ENCODE data around the gene CCNO.

CCNO gene

GRCh38 chr5:55231919-55232270, 1.5 kb downstream of the CCNO start:
- Histone ChIP-seq H3K27ac (ENCODE audit: low read depth, low read length) (no peak overlapping the region), H3K36me3 (ENCODE audit: insufficient read depth, low read length) (no peaks in the 10 kb centered on the region), H3K4me3 (ENCODE audit: low read depth, low read length) (peak overlapping the region; percentile 77), H3K27me3 (ENCODE audit: insufficient read depth, low read length) (peaks cover 72% of the 10 kb centered on the region), H2AFZ (ENCODE audit: low read length, unreplicated experiment) (no peak overlapping the region), H3K4me1 (ENCODE audit: control insufficient read depth, insufficient read depth, low read length, unreplicated experiment) (peaks cover 4% of the 10 kb centered on the region), H3K79me2 (ENCODE audit: control insufficient read depth, insufficient read depth, low read length, unreplicated experiment) (no peaks in the 10 kb centered on the region)

DNA sequence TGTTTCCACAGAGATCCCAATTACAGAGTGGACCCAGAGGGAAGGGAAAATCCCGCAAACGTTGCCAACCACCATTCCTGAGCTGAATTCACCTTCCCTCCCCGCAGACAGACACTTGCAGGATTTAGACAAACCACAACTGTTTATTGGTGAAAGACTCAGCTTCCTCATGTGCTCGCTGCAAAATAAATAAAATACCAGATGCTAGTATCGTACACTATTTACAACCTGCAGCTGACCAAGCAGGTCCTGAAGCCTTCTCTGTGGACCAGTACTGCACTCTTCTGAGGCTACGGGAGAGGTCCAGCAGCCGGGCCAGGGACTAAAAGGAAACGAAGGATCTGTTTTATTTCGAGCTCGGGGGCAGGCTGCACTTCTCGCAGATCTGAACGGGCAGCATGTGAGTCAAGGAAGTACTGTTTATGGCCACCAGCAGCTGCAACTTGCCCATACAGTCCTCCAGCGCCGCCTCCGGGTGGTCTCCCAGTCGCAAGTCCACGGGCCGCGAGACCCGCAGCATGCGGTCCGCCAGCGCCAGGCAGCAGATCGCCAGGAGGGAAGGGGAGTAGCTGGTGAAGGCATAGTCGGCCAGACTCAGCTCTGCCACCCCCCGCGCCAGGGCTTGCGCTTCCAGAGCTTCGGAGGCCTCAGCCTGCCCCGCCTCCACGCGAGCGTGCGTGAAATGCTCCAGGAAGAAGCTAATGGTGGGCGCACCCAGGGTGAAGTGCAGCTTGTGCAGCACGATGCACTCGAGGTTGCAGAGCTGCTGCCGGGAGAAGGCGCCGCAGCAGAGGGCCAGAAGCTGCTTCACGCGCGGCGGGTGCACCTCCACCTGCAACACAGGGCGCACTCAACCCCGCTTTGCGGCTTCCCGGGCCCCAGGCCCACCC, 2.1 kb downstream of the CCNO start:
- H3K27me3 ChIP-seq (ENCODE audit: insufficient read depth, low read length), result peaks cover 76% of the 10 kb centered on the region
- no peaks in the 10 kb centered on the region for H3K36me3 ChIP-seq (ENCODE audit: insufficient read depth, low read length)
- H3K79me2 ChIP-seq (ENCODE audit: control insufficient read depth, insufficient read depth, low read length, unreplicated experiment), result no peaks in the 10 kb centered on the region
- H3K4me1 ChIP-seq (ENCODE audit: control insufficient read depth, insufficient read depth, low read length, unreplicated experiment), result peaks cover 4% of the 10 kb centered on the region
- H3K27ac ChIP-seq (ENCODE audit: low read depth, low read length), result no peak overlapping the region
- no peak overlapping the region for H2AFZ ChIP-seq (ENCODE audit: low read length, unreplicated experiment)
- H3K4me3 ChIP-seq (ENCODE audit: low read depth, low read length), result peak overlapping the region; percentile 77

DNA sequence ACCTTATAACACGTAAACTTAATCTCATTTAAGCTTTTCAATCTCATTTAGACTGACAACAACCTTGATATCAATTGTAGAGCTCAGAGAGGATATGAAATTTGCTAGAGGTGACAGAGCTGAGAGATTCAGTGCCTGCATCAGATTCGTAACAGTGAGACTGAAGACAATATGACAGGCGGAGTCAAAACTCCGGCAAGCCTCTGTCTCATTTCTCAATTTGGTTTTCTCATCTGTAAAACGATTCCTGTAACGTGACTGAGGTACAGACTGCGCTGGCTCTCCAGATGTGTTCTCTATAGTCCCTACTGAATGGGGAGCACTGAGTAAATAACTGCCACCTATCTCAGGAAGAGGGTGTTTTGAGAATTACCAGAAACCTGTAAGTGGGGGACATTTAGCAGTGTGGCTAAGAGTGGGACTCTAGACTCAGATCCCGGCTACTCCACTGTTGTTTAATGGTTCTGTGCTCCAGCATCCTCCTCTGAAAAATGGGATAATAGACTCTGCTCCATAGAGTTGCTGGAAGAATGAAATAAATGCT, 3.2 kb downstream of the CCNO start:
- Histone ChIP-seq H3K4me3 (ENCODE audit: low read depth, low read length) (no peak overlapping the region), H3K79me2 (ENCODE audit: control insufficient read depth, insufficient read depth, low read length, unreplicated experiment) (no peaks in the 10 kb centered on the region), H3K36me3 (ENCODE audit: insufficient read depth, low read length) (no peaks in the 10 kb centered on the region), H2AFZ (ENCODE audit: low read length, unreplicated experiment) (no peak overlapping the region), H3K27ac (ENCODE audit: low read depth, low read length) (no peak overlapping the region), H3K27me3 (ENCODE audit: insufficient read depth, low read length) (peaks cover 88% of the 10 kb centered on the region), H3K4me1 (ENCODE audit: control insufficient read depth, insufficient read depth, low read length, unreplicated experiment) (peaks cover 4% of the 10 kb centered on the region)

DNA sequence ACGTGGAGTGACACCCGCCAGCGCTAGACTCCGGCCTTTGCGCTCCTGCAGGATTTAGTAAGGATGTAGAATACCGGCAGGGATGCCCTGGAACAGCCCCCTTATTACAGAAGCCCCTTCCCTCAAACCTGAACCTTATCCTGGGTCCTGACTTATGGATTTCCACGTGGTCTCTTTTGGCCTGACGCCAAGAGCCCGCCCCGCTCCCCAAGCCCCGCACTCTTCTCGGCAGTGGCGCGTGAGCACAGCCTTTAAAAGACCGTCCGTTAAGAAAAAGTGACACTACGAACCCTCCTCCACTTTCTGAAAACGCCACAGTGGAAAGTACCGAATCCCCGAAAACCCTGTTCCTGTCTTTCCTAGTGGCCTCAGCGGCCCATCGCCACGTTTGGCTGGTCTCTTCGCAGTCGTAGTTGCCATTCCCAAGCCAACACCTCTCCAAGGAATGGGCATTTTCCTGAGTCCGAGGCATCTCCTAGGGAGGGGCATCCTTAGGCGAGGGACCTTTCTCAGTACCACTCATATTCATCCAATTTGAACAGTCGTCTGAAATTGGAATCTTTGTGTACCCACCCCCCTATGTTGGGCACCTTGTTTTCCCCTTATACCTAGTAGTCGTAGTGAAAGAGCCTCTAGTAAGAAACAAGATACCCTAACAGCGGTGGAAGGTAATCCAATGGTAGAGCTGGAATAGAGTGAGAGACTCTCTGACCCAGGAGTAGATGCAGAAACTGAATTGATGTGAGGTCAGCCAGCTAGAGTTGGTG, 5.6 kb downstream of the CCNO start:
- Histone ChIP-seq H3K36me3 (ENCODE audit: insufficient read depth, low read length) (no peaks in the 10 kb centered on the region), H2AFZ (ENCODE audit: low read length, unreplicated experiment) (peak overlapping the region; percentile 79), H3K27ac (ENCODE audit: low read depth, low read length) (no peak overlapping the region), H3K79me2 (ENCODE audit: control insufficient read depth, insufficient read depth, low read length, unreplicated experiment) (no peaks in the 10 kb centered on the region), H3K27me3 (ENCODE audit: insufficient read depth, low read length) (peaks cover 100% of the 10 kb centered on the region), H3K4me3 (ENCODE audit: low read depth, low read length) (peak overlapping the region; percentile 76), H3K4me1 (ENCODE audit: control insufficient read depth, insufficient read depth, low read length, unreplicated experiment) (peaks cover 4% of the 10 kb centered on the region)

DNA sequence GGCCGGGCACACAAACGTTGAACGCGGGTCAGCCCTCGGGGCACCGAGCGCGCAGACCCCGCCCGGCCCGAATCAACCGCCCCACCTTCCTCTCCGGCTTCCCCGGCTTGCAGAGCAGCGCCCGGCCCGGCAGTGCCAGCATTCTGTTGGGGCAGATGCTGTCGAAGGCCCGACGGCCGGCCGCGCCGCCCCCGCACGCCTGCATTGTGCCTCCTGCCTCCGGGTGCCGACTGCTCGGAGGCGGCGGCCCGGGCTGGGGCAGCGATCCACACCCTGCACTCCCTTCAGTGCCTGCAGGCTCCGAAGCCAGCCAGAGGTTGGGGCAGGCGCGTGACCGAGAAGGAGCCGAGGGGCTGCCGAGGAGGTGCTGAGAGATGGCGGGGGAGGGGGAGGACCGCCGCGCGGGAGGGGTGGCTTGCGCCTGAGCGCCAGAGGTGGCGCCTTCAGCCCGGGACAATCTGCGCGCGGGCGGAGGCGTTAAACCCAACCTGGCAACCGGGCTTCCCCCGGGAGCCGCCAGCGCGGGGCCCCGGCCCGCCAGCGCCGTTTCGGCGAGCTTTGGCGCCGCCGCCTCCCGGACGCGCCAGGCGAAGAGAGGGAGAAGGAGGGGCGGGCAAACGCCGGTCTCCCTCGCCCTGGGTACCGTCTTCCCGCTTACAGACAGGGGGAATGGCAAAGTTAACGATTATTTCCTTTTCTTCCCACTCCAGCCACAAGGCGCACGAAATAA, 6.3 kb downstream of the CCNO start, which contains the start of gene MCIDAS:
MCIDAS (minus strand) TSS at position 382 of the 730 bp plus-strand sequence; CDS start at position 205, 177 bp downstream.
- Histone ChIP-seq H3K27me3 (ENCODE audit: insufficient read depth, low read length) (peaks cover 100% of the 10 kb centered on the region), H3K4me1 (ENCODE audit: control insufficient read depth, insufficient read depth, low read length, unreplicated experiment) (peaks cover 4% of the 10 kb centered on the region), H3K79me2 (ENCODE audit: control insufficient read depth, insufficient read depth, low read length, unreplicated experiment) (no peaks in the 10 kb centered on the region), H3K36me3 (ENCODE audit: insufficient read depth, low read length) (no peaks in the 10 kb centered on the region), H2AFZ (ENCODE audit: low read length, unreplicated experiment) (peak within 1 kb of the TSS; percentile 79), H3K4me3 (ENCODE audit: low read depth, low read length) (peak within 1 kb of the TSS; percentile 76), H3K27ac (ENCODE audit: low read depth, low read length) (no peak within 1 kb of the TSS)

GRCh38 chr5:55226027-55226933, 7.1 kb downstream of the CCNO start:
- Histone ChIP-seq H3K4me3 (ENCODE audit: low read depth, low read length) (peak overlapping the region; percentile 76), H3K4me1 (ENCODE audit: control insufficient read depth, insufficient read depth, low read length, unreplicated experiment) (no peaks in the 10 kb centered on the region), H3K27ac (ENCODE audit: low read depth, low read length) (no peak overlapping the region), H3K36me3 (ENCODE audit: insufficient read depth, low read length) (no peaks in the 10 kb centered on the region), H3K79me2 (ENCODE audit: control insufficient read depth, insufficient read depth, low read length, unreplicated experiment) (no peaks in the 10 kb centered on the region), H3K27me3 (ENCODE audit: insufficient read depth, low read length) (peaks cover 98% of the 10 kb centered on the region), H2AFZ (ENCODE audit: low read length, unreplicated experiment) (peak overlapping the region; percentile 79)

- no peaks in the 10 kb centered on the region for H3K79me2 ChIP-seq (ENCODE audit: control insufficient read depth, insufficient read depth, low read length, unreplicated experiment)
- peaks cover 98% of the 10 kb centered on the region for H3K27me3 ChIP-seq (ENCODE audit: insufficient read depth, low read length)
- no peak overlapping the region for H2AFZ ChIP-seq (ENCODE audit: low read length, unreplicated experiment)
Observed at GRCh38 chr5:55225346-55225745, 8.1 kb downstream of the CCNO start.

GRCh38 chr5:55223812-55224240, 9.6 kb downstream of the CCNO start:
- Histone ChIP-seq H2AFZ (ENCODE audit: low read length, unreplicated experiment) (no peak overlapping the region), H3K27me3 (ENCODE audit: insufficient read depth, low read length) (peaks cover 91% of the 10 kb centered on the region), H3K4me1 (ENCODE audit: control insufficient read depth, insufficient read depth, low read length, unreplicated experiment) (no peaks in the 10 kb centered on the region), H3K36me3 (ENCODE audit: insufficient read depth, low read length) (no peaks in the 10 kb centered on the region), H3K79me2 (ENCODE audit: control insufficient read depth, insufficient read depth, low read length, unreplicated experiment) (no peaks in the 10 kb centered on the region), H3K27ac (ENCODE audit: low read depth, low read length) (no peak overlapping the region), H3K4me3 (ENCODE audit: low read depth, low read length) (no peak overlapping the region)

More at GRCh38 chr5:55225346-55225745, 8.1 kb downstream of the CCNO start:
- no peak overlapping the region for H3K4me3 ChIP-seq (ENCODE audit: low read depth, low read length)
- no peaks in the 10 kb centered on the region for H3K36me3 ChIP-seq (ENCODE audit: insufficient read depth, low read length)
- no peak overlapping the region for H3K27ac ChIP-seq (ENCODE audit: low read depth, low read length)
- H3K4me1 ChIP-seq (ENCODE audit: control insufficient read depth, insufficient read depth, low read length, unreplicated experiment), result no peaks in the 10 kb centered on the region

DNA sequence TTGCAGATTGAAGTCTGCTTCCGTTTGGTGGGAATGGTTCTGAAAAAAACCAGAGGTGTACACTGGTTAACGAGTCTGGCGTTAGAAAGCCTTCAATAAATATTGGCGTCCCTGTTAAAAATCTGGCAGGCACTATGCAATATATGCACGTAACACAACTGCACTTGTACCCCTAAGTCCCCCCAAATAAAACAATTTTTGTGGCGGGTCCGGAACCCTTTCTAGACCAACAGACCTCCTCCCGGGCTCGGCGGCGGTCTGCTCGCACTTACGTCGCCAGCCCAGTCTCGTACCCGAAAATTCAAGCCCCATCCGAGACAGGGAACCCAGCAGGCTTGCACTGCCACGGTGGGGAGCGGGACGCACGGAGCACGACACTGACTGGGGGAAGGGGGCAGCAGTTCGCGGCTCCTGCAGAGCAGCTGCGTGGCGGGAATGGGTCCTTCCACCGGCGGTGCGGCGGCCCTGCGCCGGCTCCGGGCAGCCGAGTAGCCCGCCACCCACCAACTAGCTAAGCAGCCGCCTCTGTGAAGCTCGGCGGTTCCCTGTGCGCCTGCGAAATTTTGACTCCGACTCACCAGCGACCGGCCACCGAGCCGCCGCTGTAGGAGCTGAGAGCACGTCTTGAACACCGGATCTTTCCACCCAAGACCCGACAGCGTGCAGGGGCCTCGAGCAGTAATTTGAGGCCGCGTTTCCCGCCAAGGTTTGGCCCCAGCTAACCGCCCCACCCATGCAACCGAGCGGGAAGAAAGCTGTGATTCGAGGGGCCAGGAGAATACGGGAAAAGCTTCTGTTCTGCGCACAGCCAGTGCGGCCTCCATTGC, 10.2 kb downstream of the CCNO start:
- peaks cover 86% of the 10 kb centered on the region for H3K27me3 ChIP-seq (ENCODE audit: insufficient read depth, low read length)
- no peak overlapping the region for H2AFZ ChIP-seq (ENCODE audit: low read length, unreplicated experiment)
- no peak overlapping the region for H3K4me3 ChIP-seq (ENCODE audit: low read depth, low read length)
- H3K27ac ChIP-seq (ENCODE audit: low read depth, low read length), result no peak overlapping the region
- no peaks in the 10 kb centered on the region for H3K36me3 ChIP-seq (ENCODE audit: insufficient read depth, low read length)
- no peaks in the 10 kb centered on the region for H3K79me2 ChIP-seq (ENCODE audit: control insufficient read depth, insufficient read depth, low read length, unreplicated experiment)
- H3K4me1 ChIP-seq (ENCODE audit: control insufficient read depth, insufficient read depth, low read length, unreplicated experiment), result no peaks in the 10 kb centered on the region
